ENCODE measurements around the gene ADCY6.

ADCY6 gene

DNA sequence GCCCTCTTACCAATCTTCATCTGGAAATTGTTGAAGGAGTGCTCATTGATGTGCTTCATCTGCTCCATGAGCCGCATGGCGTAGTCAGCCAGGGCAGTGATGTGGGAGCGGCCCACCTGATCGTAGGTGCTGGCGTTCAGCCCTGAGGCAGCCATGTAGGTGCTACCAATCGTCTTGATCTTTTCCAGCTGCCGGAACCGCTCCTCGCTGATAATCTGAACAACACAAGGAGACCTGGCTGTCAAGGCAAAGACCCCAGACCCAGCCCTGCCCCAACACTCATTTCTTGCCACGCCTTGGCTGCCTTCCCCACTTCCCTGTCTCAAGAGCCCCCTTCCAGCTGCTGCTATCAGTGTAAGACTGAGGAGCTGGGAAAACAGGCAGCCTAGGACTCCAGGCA lies 18.1 kb downstream of the ADCY6 start:
- TF ChIP-seq, protein P1, sequence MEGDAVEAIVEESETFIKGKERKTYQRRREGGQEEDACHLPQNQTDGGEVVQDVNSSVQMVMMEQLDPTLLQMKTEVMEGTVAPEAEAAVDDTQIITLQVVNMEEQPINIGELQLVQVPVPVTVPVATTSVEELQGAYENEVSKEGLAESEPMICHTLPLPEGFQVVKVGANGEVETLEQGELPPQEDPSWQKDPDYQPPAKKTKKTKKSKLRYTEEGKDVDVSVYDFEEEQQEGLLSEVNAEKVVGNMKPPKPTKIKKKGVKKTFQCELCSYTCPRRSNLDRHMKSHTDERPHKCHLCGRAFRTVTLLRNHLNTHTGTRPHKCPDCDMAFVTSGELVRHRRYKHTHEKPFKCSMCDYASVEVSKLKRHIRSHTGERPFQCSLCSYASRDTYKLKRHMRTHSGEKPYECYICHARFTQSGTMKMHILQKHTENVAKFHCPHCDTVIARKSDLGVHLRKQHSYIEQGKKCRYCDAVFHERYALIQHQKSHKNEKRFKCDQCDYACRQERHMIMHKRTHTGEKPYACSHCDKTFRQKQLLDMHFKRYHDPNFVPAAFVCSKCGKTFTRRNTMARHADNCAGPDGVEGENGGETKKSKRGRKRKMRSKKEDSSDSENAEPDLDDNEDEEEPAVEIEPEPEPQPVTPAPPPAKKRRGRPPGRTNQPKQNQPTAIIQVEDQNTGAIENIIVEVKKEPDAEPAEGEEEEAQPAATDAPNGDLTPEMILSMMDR (IDR thresholded peaks at IDR 0.05) = no peak
- peaks cover 0 to 5% of the 10 kb centered on the region in 2 experiments for H3K4me1 ChIP-seq (ENCODE audit: control insufficient read depth in 1 of 2, insufficient read depth in 1 of 2, low read depth in 1 of 2, low read length in 1 of 2)
- no peak overlapping the region for H3K27ac ChIP-seq
- H3K9me3 ChIP-seq = no peaks in the 10 kb centered on the region
- no peaks in the 10 kb centered on the region for H3K36me3 ChIP-seq
- no peaks in the 10 kb centered on the region for H3K27me3 ChIP-seq
- H3K4me3 ChIP-seq (ENCODE audit: low read depth in 1 of 2, low read length in 1 of 2) = no peak overlapping the region

DNA sequence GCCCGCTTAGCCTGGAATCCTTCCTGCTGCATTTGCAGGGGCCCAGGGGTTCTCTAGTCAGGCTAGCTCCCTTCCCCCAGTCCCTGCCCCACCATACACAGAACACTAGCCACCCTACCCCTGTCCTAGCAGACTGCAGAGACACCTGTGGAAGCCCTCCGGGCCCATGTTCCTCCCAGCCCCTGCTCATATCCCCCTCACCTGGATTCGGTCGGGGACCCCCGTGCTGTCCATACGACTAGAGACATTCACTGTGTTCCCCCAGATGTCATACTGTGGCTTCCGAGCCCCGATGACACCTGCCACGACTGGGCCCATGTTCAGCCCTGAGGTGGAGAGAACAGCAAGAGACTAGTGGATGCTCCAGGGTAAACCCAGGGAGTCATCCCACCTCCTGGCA lies 20.2 kb downstream of the ADCY6 start:
- TF ChIP-seq, protein P1 (IDR thresholded peaks at IDR 0.05) = no peak
- Histone ChIP-seq H3K36me3 (no peaks in the 10 kb centered on the region), H3K27me3 (no peaks in the 10 kb centered on the region), H3K27ac (no peak overlapping the region), H3K4me3 (ENCODE audit: low read depth in 1 of 2, low read length in 1 of 2) (no peak overlapping the region), H3K9me3 (no peaks in the 10 kb centered on the region), H3K4me1 (ENCODE audit: control insufficient read depth in 1 of 2, insufficient read depth in 1 of 2, low read depth in 1 of 2, low read length in 1 of 2) (peaks cover 0 to 6% of the 10 kb centered on the region in 2 experiments)

DNA sequence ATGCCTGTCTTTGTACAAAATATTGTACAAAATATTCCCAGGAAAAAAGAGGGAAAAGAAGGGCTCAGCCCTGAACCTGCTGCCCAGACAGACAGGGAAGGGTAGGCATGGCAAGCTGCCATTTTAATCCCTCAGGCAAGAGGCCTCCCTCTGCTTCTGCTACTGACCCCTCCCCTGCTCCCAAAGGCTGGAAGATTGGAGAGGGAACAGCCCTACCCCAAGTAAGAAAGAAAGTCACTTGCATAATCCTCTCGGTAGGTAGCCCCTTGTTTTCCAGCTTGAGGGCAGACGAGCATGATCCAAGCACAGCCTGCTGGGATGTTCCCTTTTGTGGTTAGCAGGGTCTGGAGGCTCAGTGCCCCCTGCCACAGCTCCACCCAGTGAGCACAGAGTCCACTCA lies 20.7 kb downstream of the ADCY6 start:
- H3K9me3 ChIP-seq = no peaks in the 10 kb centered on the region
- H3K36me3 ChIP-seq = no peaks in the 10 kb centered on the region
- H3K27ac ChIP-seq = no peak overlapping the region
- peaks cover 2% of the 10 kb centered on the region for H3K27me3 ChIP-seq
- no peak overlapping the region for H3K4me3 ChIP-seq (ENCODE audit: low read depth in 1 of 2, low read length in 1 of 2)
- TF ChIP-seq, protein P1 (IDR thresholded peaks at IDR 0.05) = no peak
- peaks cover 0 to 6% of the 10 kb centered on the region in 2 experiments for H3K4me1 ChIP-seq (ENCODE audit: control insufficient read depth in 1 of 2, insufficient read depth in 1 of 2, low read depth in 1 of 2, low read length in 1 of 2)

DNA sequence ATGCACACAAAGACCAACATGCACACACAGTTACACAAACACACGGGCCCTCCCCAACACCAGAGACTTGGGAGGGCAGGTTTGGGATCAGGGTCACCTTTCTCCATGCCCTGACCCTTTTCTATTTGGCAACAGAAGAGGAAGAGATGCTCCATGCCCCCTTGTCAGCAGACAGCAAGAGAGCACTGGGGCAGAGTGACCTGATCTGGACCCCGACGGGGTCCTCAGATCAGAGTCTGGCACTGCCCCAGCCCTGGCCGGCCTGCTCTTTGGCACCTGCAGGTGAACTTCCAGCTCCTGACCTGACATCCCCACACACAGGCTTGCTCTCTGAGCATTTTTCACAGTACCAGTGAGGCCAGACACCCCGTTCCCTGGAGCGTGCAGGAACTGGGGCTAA lies 21.4 kb downstream of the ADCY6 start:
- Histone ChIP-seq H3K27ac (no peak overlapping the region), H3K27me3 (peaks cover 6% of the 10 kb centered on the region), H3K9me3 (no peaks in the 10 kb centered on the region), H3K36me3 (no peaks in the 10 kb centered on the region), H3K4me1 (ENCODE audit: control insufficient read depth in 1 of 2, insufficient read depth in 1 of 2, low read depth in 1 of 2, low read length in 1 of 2) (peaks cover 0 to 6% of the 10 kb centered on the region in 2 experiments), H3K4me3 (ENCODE audit: low read depth in 1 of 2, low read length in 1 of 2) (no peak overlapping the region)
- TF ChIP-seq, protein P1 (IDR thresholded peaks at IDR 0.05) = no peak

DNA sequence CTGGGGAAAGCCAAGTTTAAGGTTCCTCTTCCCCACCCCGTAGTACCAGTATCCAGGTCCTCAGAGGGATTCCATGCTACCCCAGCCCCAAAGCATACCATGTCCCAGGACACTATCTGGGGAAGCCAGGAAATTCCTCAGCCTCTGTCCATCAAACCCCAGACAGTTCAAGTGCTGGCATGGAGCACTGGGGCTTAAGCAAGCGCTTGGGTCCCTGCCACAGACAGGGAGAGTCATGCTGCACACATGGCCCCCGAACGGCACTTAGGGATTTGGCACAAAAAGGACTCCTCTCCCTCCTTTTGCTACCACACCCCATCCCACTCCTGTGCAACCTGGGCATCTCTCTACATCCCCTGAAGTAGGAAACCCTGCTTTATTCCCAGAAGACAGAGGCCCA lies 21.8 kb downstream of the ADCY6 start:
- TF ChIP-seq, protein P1 (IDR thresholded peaks at IDR 0.05) = no peak
- Histone ChIP-seq H3K27ac (no peak overlapping the region), H3K4me3 (ENCODE audit: low read depth in 1 of 2, low read length in 1 of 2) (no peak overlapping the region), H3K27me3 (peaks cover 6% of the 10 kb centered on the region), H3K9me3 (no peaks in the 10 kb centered on the region), H3K4me1 (ENCODE audit: control insufficient read depth in 1 of 2, insufficient read depth in 1 of 2, low read depth in 1 of 2, low read length in 1 of 2) (peaks cover 0 to 6% of the 10 kb centered on the region in 2 experiments), H3K36me3 (no peaks in the 10 kb centered on the region)

DNA sequence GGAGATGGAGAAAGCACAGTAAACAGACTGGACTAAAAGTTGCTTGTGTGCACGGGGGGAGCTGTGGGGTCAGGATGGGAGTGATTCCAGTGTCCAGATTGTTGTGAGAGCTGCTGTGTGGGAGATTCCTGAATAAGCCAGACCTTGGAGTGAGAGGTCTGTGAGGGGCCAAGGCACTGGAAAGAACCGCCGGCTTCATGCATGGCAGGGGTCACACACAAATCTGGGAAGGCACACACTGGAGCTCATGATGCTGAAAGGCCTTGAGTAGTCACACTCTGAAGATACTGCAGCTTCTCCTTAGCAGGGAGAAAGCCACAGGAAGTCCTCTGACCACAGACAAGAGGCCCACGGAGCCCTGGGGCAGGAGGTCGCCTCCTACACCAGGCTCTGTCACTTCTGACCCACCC lies 23.1 kb downstream of the ADCY6 start:
- Histone ChIP-seq H3K36me3 (no peaks in the 10 kb centered on the region), H3K4me1 (ENCODE audit: control insufficient read depth in 1 of 2, insufficient read depth in 1 of 2, low read depth in 1 of 2, low read length in 1 of 2) (peaks cover 0 to 6% of the 10 kb centered on the region in 2 experiments), H3K27ac (no peak overlapping the region), H3K4me3 (ENCODE audit: low read depth in 1 of 2, low read length in 1 of 2) (no peak overlapping the region), H3K27me3 (peaks cover 6% of the 10 kb centered on the region), H3K9me3 (no peaks in the 10 kb centered on the region)
- TF ChIP-seq, protein P1 (IDR thresholded peaks at IDR 0.05) = no peak

Data from neutrophil (primary cell).